ENCODE results near the gene RPL31.

Gene RPL31

DNA sequence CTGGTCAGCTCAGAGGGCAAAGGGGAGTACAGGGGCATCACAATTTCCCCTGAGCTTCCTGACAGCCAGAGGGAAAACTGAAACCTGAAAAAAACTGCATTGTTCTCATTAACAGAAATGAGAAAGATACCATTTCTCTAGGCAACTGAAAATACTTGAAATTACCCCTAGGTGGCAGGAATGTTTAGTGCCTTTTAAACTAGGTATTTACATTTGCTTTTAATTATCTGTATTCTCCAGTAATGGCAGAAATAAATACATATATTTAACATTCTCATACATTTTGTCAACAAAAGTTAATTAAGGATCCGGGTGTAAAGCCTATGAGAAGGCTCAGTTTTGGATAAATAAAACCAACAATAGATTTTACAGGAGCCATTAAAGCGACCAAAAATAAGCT is 34.5 kb downstream of the RPL31 start:
- no peaks in the 10 kb centered on the region for H3K27me3 ChIP-seq (ENCODE audit: control insufficient read depth in 3 of 3, insufficient read depth in 3 of 3, low read depth in 1 of 3, low read length in 3 of 3)
- H4K8ac ChIP-seq (ENCODE audit: low read depth, low read length): no peak overlapping the region
- no peaks in the 10 kb centered on the region for H3K79me1 ChIP-seq (ENCODE audit: low read depth, low read length)
- H2BK120ac ChIP-seq (ENCODE audit: low read depth, low read length): no peak overlapping the region
- H3K9ac ChIP-seq (ENCODE audit: low read depth, low read length, poor library complexity): no peak overlapping the region
- H2BK12ac ChIP-seq (ENCODE audit: low read length): no peak overlapping the region
- H3K4me1 ChIP-seq (ENCODE audit: control insufficient read depth in 2 of 2, insufficient read depth in 1 of 2, low read depth in 1 of 2, low read length in 2 of 2): peaks cover 0 to 1% of the 10 kb centered on the region in 2 donors
- WGBS, 2 donors (ENCODE audit: extremely low coverage in 2 of 2, insufficient read length in 2 of 2, insufficient replicate concordance in 1 of 2): no CpG with 5 or more reads among the region's 2 CpGs
- H4K91ac ChIP-seq (ENCODE audit: low read depth, low read length, poor library complexity): no peak overlapping the region
- DNase-seq (ENCODE audit: low spot score): no peak
- H3K4me2 ChIP-seq (ENCODE audit: insufficient read depth, low read length, poor library complexity, severe bottlenecking): no peak overlapping the region
- no peak overlapping the region for H3K14ac ChIP-seq (ENCODE audit: low read length)
- peaks cover 0 to 2% of the 10 kb centered on the region in 2 donors for H3K36me3 ChIP-seq (replicated peaks in 1 of 2; ENCODE audit: control insufficient read depth in 2 of 2, insufficient read depth in 2 of 2, low read length in 2 of 2)
- no peaks in the 10 kb centered on the region for H3K9me3 ChIP-seq (replicated peaks in 1 of 2; ENCODE audit: control insufficient read depth in 2 of 2, insufficient read depth in 1 of 2, low read depth in 1 of 2, low read length in 2 of 2)
- no peak overlapping the region for H3K23ac ChIP-seq (ENCODE audit: low read depth, low read length, poor library complexity)
- H3K4ac ChIP-seq (ENCODE audit: low read length): no peak overlapping the region
- no peak overlapping the region for H2AFZ ChIP-seq (ENCODE audit: low read length)
- H3K27ac ChIP-seq (replicated peaks; ENCODE audit: low read length): no peak overlapping the region
- no peak overlapping the region for H2AK5ac ChIP-seq (ENCODE audit: low read depth, low read length)
- no peak overlapping the region for H2BK15ac ChIP-seq (ENCODE audit: low read length)
- no peak overlapping the region for H3K4me3 ChIP-seq (ENCODE audit: low read length in 2 of 2)
- H2BK5ac ChIP-seq (ENCODE audit: low read length): no peak overlapping the region
- no peak overlapping the region for H3K18ac ChIP-seq (ENCODE audit: low read length)

DNA sequence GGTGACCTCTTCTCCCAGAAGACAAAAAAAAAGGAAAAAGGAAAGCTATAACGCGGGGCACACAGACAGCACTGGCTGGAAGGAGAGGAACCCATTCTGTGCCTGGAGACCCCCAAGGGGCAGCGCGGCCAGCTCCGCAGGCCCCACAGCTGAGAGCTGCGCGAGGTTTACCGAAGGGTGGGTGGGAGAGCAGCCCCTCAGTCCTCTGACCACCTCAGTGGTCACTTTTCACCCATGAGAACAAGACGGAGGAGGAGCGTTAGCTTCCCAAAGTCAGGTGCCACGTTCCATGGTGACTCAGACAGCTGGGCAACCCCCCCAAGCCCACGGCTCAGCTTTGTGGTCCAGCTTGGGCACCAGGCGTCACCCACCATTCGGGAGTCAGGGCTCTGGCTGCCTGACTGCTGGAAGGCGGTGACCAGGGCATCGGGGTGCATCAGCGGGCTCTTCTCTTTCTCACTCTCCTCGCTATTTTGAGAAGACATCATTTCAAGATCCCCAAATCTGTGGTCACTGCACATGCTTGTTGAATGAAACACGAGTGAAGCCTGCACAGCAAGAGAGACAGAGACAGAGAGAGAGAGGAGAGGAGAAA is 35.2 kb downstream of the RPL31 start:
- Histone ChIP-seq H3K36me3 (replicated peaks in 1 of 2; ENCODE audit: control insufficient read depth in 2 of 2, insufficient read depth in 2 of 2, low read length in 2 of 2) (peaks cover 0 to 2% of the 10 kb centered on the region in 2 donors), H3K14ac (ENCODE audit: low read length) (no peak overlapping the region), H3K18ac (ENCODE audit: low read length) (peak overlapping the region; percentile 36), H3K79me1 (ENCODE audit: low read depth, low read length) (no peaks in the 10 kb centered on the region), H3K9ac (ENCODE audit: low read depth, low read length, poor library complexity) (no peak overlapping the region), H3K9me3 (replicated peaks in 1 of 2; ENCODE audit: control insufficient read depth in 2 of 2, insufficient read depth in 1 of 2, low read depth in 1 of 2, low read length in 2 of 2) (no peaks in the 10 kb centered on the region), H2BK12ac (ENCODE audit: low read length) (no peak overlapping the region), H2BK15ac (ENCODE audit: low read length) (peak overlapping the region; percentile 77), H3K4me1 (ENCODE audit: control insufficient read depth in 2 of 2, insufficient read depth in 1 of 2, low read depth in 1 of 2, low read length in 2 of 2) (peaks cover 0 to 1% of the 10 kb centered on the region in 2 donors), H3K4me3 (ENCODE audit: low read length in 2 of 2) (no peak overlapping the region), H3K27me3 (ENCODE audit: control insufficient read depth in 3 of 3, insufficient read depth in 3 of 3, low read depth in 1 of 3, low read length in 3 of 3) (no peaks in the 10 kb centered on the region), H3K4ac (ENCODE audit: low read length) (no peak overlapping the region), H3K23ac (ENCODE audit: low read depth, low read length, poor library complexity) (no peak overlapping the region), H4K91ac (ENCODE audit: low read depth, low read length, poor library complexity) (no peak overlapping the region), H2BK120ac (ENCODE audit: low read depth, low read length) (no peak overlapping the region), H3K27ac (replicated peaks; ENCODE audit: low read length) (no peak overlapping the region), H3K4me2 (ENCODE audit: insufficient read depth, low read length, poor library complexity, severe bottlenecking) (no peak overlapping the region), H2AFZ (ENCODE audit: low read length) (no peak overlapping the region), H4K8ac (ENCODE audit: low read depth, low read length) (no peak overlapping the region), H2AK5ac (ENCODE audit: low read depth, low read length) (peak overlapping the region; percentile 42), H2BK5ac (ENCODE audit: low read length) (no peak overlapping the region)
- WGBS, 2 donors (ENCODE audit: extremely low coverage in 2 of 2, insufficient read length in 2 of 2, insufficient replicate concordance in 1 of 2): no CpG with 5 or more reads among the region's 19 CpGs
- DNase-seq (ENCODE audit: low spot score): no peak

DNA sequence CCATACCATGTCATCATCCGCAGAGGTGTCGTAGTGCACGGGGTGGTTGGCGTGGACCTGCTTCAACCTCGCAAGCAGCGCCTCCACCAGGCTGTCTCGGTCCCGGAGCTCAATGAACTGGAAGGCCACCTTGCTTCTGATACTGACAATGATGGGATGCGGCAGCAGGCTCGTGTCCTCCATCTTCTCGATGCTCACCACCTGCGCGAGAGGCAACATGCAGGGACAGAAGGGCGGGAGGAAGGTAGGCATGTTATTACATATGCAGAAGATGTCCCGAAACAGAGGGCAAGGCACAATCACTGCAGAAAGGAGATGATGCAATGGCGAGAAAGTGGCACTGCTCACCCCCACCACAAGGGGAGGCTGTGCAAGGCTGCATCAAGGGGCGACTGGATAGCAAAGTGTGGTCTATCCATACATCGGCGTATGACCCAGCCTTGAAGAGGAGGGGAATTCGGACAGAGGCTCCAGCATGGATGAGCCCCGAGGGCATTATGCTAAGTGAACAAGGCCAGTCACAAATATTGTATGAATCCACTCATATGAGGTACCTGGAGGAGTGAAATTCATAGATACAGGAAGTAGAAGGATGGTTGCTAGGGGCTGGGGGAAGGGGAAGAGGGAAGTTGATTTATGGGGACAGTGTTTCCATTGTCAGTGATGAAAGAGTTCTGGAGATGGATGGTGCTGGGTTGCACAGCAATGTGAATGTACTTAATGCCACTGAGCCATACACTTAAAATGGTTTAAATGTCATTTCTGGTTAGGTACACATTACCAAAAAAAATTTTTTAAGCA is 36.6 kb downstream of the RPL31 start:
- H2AK5ac ChIP-seq (ENCODE audit: low read depth, low read length): no peak overlapping the region
- DNase-seq (ENCODE audit: low spot score): no peak
- H3K4me3 ChIP-seq (ENCODE audit: low read length in 2 of 2): no peak overlapping the region
- no peak overlapping the region for H2BK15ac ChIP-seq (ENCODE audit: low read length)
- H3K4me2 ChIP-seq (ENCODE audit: insufficient read depth, low read length, poor library complexity, severe bottlenecking): no peak overlapping the region
- no peak overlapping the region for H3K4ac ChIP-seq (ENCODE audit: low read length)
- H3K4me1 ChIP-seq (ENCODE audit: control insufficient read depth in 2 of 2, insufficient read depth in 1 of 2, low read depth in 1 of 2, low read length in 2 of 2): peaks cover 0 to 1% of the 10 kb centered on the region in 2 donors
- H2BK5ac ChIP-seq (ENCODE audit: low read length): no peak overlapping the region
- no peak overlapping the region for H3K9ac ChIP-seq (ENCODE audit: low read depth, low read length, poor library complexity)
- H3K79me1 ChIP-seq (ENCODE audit: low read depth, low read length): no peaks in the 10 kb centered on the region
- H3K9me3 ChIP-seq (replicated peaks in 1 of 2; ENCODE audit: control insufficient read depth in 2 of 2, insufficient read depth in 1 of 2, low read depth in 1 of 2, low read length in 2 of 2): no peaks in the 10 kb centered on the region
- no CpG with 5 or more reads among the region's 21 CpGs for WGBS, 2 donors (ENCODE audit: extremely low coverage in 2 of 2, insufficient read length in 2 of 2, insufficient replicate concordance in 1 of 2)
- no peak overlapping the region for H2BK12ac ChIP-seq (ENCODE audit: low read length)
- no peak overlapping the region for H3K18ac ChIP-seq (ENCODE audit: low read length)
- no peak overlapping the region for H2BK120ac ChIP-seq (ENCODE audit: low read depth, low read length)
- no peaks in the 10 kb centered on the region for H3K27me3 ChIP-seq (ENCODE audit: control insufficient read depth in 3 of 3, insufficient read depth in 3 of 3, low read depth in 1 of 3, low read length in 3 of 3)
- no peak overlapping the region for H2AFZ ChIP-seq (ENCODE audit: low read length)
- peaks cover 0 to 2% of the 10 kb centered on the region in 2 donors for H3K36me3 ChIP-seq (replicated peaks in 1 of 2; ENCODE audit: control insufficient read depth in 2 of 2, insufficient read depth in 2 of 2, low read length in 2 of 2)
- H3K27ac ChIP-seq (replicated peaks; ENCODE audit: low read length): no peak overlapping the region
- no peak overlapping the region for H4K8ac ChIP-seq (ENCODE audit: low read depth, low read length)
- no peak overlapping the region for H4K91ac ChIP-seq (ENCODE audit: low read depth, low read length, poor library complexity)
- peak overlapping the region; percentile 72 for H3K14ac ChIP-seq (ENCODE audit: low read length)
- peak overlapping the region; percentile 82 for H3K23ac ChIP-seq (ENCODE audit: low read depth, low read length, poor library complexity)

DNA sequence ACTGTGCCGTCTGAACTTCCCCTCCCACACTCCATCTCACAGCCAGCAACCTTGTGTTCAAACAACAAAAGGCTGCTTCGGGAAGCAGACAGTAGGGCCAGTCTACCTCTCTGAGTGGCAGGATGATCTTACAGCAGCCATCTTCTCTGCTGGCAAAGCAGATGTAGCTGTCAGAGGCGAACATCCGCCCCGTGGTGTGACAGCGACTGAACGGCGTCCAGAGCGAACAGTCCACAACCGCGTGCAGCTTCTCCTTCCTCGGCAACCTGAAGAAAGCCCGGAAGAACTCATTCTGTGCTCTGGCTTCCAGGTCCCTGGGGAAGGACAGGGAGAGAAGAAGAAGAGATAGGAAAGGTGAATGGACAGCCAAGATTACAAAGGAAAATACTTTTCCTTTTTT is 38.0 kb downstream of the RPL31 start:
- H3K23ac ChIP-seq (ENCODE audit: low read depth, low read length, poor library complexity): no peak overlapping the region
- no peak overlapping the region for H4K91ac ChIP-seq (ENCODE audit: low read depth, low read length, poor library complexity)
- no peaks in the 10 kb centered on the region for H3K79me1 ChIP-seq (ENCODE audit: low read depth, low read length)
- H3K14ac ChIP-seq (ENCODE audit: low read length): no peak overlapping the region
- no peaks in the 10 kb centered on the region for H3K27me3 ChIP-seq (ENCODE audit: control insufficient read depth in 3 of 3, insufficient read depth in 3 of 3, low read depth in 1 of 3, low read length in 3 of 3)
- WGBS, 2 donors (ENCODE audit: extremely low coverage in 2 of 2, insufficient read length in 2 of 2, insufficient replicate concordance in 1 of 2): no CpG with 5 or more reads among the region's 13 CpGs
- DNase-seq (ENCODE audit: low spot score): no peak
- H2BK12ac ChIP-seq (ENCODE audit: low read length): no peak overlapping the region
- H3K4ac ChIP-seq (ENCODE audit: low read length): no peak overlapping the region
- H3K9ac ChIP-seq (ENCODE audit: low read depth, low read length, poor library complexity): no peak overlapping the region
- H3K27ac ChIP-seq (replicated peaks; ENCODE audit: low read length): no peak overlapping the region
- H3K9me3 ChIP-seq (replicated peaks in 1 of 2; ENCODE audit: control insufficient read depth in 2 of 2, insufficient read depth in 1 of 2, low read depth in 1 of 2, low read length in 2 of 2): no peaks in the 10 kb centered on the region
- peaks cover 0 to 2% of the 10 kb centered on the region in 2 donors for H3K36me3 ChIP-seq (replicated peaks in 1 of 2; ENCODE audit: control insufficient read depth in 2 of 2, insufficient read depth in 2 of 2, low read length in 2 of 2)
- H3K4me2 ChIP-seq (ENCODE audit: insufficient read depth, low read length, poor library complexity, severe bottlenecking): no peak overlapping the region
- H3K4me3 ChIP-seq (ENCODE audit: low read length in 2 of 2): no peak overlapping the region
- H2BK15ac ChIP-seq (ENCODE audit: low read length): no peak overlapping the region
- peak overlapping the region; percentile 53 for H2AFZ ChIP-seq (ENCODE audit: low read length)
- no peak overlapping the region for H2BK5ac ChIP-seq (ENCODE audit: low read length)
- no peak overlapping the region for H2AK5ac ChIP-seq (ENCODE audit: low read depth, low read length)
- peak overlapping the region; percentile 23 for H4K8ac ChIP-seq (ENCODE audit: low read depth, low read length)
- H3K4me1 ChIP-seq (ENCODE audit: control insufficient read depth in 2 of 2, insufficient read depth in 1 of 2, low read depth in 1 of 2, low read length in 2 of 2): peaks cover 0 to 1% of the 10 kb centered on the region in 2 donors
- peak overlapping the region; percentile 31 for H3K18ac ChIP-seq (ENCODE audit: low read length)
- no peak overlapping the region for H2BK120ac ChIP-seq (ENCODE audit: low read depth, low read length)
